Measurements from ENCODE around the gene PLAGL2. TPM values are rescaled to one million over a fixed set of nuclear protein-coding genes. Genes with fewer than 3 reads are reported as not detected.
A peak's percentile ranks its signal among the peaks of the same experiment; 100 is the strongest.

PLAGL2 gene
- total and polyA plus RNA-seq, 9 of the 15 experiments (the other 6 are each of a cell fraction or from before 2014, with no cell fraction given): 3.1 to 24.3 (median 6.4) TPM

GRCh38 chr20:32159766-32160221, 47.7 kb downstream of the PLAGL2 start (continued):
- TF ChIP-seq SMAD4 (CRISPR knock-in tag; conservative IDR thresholded peaks at IDR 0.05) (peak; percentile 89), ZBTB26 (CRISPR knock-in tag; IDR thresholded peaks at IDR 0.05) (no peak), POLR2A (conservative IDR thresholded peaks at IDR 0.05) (no peak), KDM5B (IDR thresholded peaks at IDR 0.05; ENCODE audit: insufficient replicate concordance, low read depth, low read length) (no peak), ZSCAN29 (IDR thresholded peaks at IDR 0.05) (no peak), ZNF717 (CRISPR knock-in tag; IDR thresholded peaks at IDR 0.05) (no peak), STAT5A (IDR thresholded peaks at IDR 0.05; ENCODE audit: borderline replicate concordance, low read length) (no peak), SIN3A (IDR thresholded peaks at IDR 0.05; ENCODE audit: borderline replicate concordance in 2 of 2, control insufficient read depth in 1 of 2, low read depth in 2 of 2, low read length in 2 of 2) (no peak), ETV1 (tag; conservative IDR thresholded peaks at IDR 0.05; ENCODE audit: low read depth) (peak; percentile 85), MCM7 (IDR thresholded peaks at IDR 0.05) (no peak), RBM25 (IDR thresholded peaks at IDR 0.05; ENCODE audit: low read depth, low read length, severe bottlenecking) (no peak), ZNF384 (IDR thresholded peaks at IDR 0.05; ENCODE audit: low read depth, low read length) (no peak), ZNF232 (CRISPR knock-in tag; IDR thresholded peaks at IDR 0.05) (no peak), HES1 (IDR thresholded peaks at IDR 0.05; ENCODE audit: low read depth) (no peak), NELFE (IDR thresholded peaks at IDR 0.05; ENCODE audit: insufficient read depth, insufficient read length) (no peak), PRDM10 (IDR thresholded peaks at IDR 0.05; ENCODE audit: partially characterized antibody) (no peak), RB1 (IDR thresholded peaks at IDR 0.05; ENCODE audit: low read depth) (no peak), ZNF431 (CRISPR knock-in tag; IDR thresholded peaks at IDR 0.05) (no peak), PBX2 (CRISPR knock-in tag; IDR thresholded peaks at IDR 0.05; ENCODE audit: low read depth) (no peak), PBX2 (tag; conservative IDR thresholded peaks at IDR 0.05; ENCODE audit: low read depth) (0 out of 2 replicates have a peak, but pooled peaks have one; percentile 4), NUFIP1 (IDR thresholded peaks at IDR 0.05; ENCODE audit: partially characterized antibody) (no peak), GTF2E2 (tag; IDR thresholded peaks at IDR 0.05) (no peak), ZNF175 (CRISPR knock-in tag; IDR thresholded peaks at IDR 0.05; ENCODE audit: low read depth) (peak; percentile 83)
